Measurements from ENCODE around the gene KCNQ2.

- TF ChIP-seq CTCF (IDR thresholded peaks at IDR 0.05; ENCODE audit: low read depth, low read length) = no peak
- TF ChIP-seq EZH2phosphoT487 (IDR thresholded peaks at IDR 0.05; ENCODE audit: low read depth) = no peak
These were observed 20.1 kb upstream of the KCNQ2 start for GRCh38 chr20:63492518-63492917.

Data from OCI-LY3 (cell line).